ENCODE measurements around the gene HMCN2. TPM values are rescaled to one million over a fixed set of nuclear protein-coding genes. Genes with fewer than 3 reads are reported as not detected.
"Not testable (repeated sequence)": the region's sequence is repeated elsewhere in the genome, so short reads cannot be mapped to it uniquely, and the experiment has no call there.

The HMCN2 gene
- total RNA-seq, 1 donor from 2014 or later, result 0.06 TPM

GRCh38 chr9:130339306-130339705 is 73.7 kb downstream of the HMCN2 start:
- no peak for DNase-seq (ENCODE audit: low read depth)
- no peak for TF ChIP-seq CTCF (conservative IDR thresholded peaks at IDR 0.05; ENCODE audit: low read depth, low read length)
- no peak overlapping the region for H3K4me3 ChIP-seq (ENCODE audit: low read depth, low read length)

- TF ChIP-seq CTCF (conservative IDR thresholded peaks at IDR 0.05; ENCODE audit: low read depth, low read length), result no peak
- DNase-seq (ENCODE audit: low read depth), result no peak
- H3K4me3 ChIP-seq (ENCODE audit: low read depth, low read length), result no peak overlapping the region
Measured at GRCh38 chr9:130340011-130340410, 74.5 kb downstream of the HMCN2 start.

GRCh38 chr9:130340557-130340956 is 75.0 kb downstream of the HMCN2 start:
- not testable (repeated sequence) for DNase-seq (ENCODE audit: low read depth); H3K4me3 ChIP-seq (ENCODE audit: low read depth, low read length)

GRCh38 chr9:130341128-130341527 is 75.6 kb downstream of the HMCN2 start:
- DNase-seq (ENCODE audit: low read depth), result no peak
- no peak for TF ChIP-seq CTCF (conservative IDR thresholded peaks at IDR 0.05; ENCODE audit: low read depth, low read length)

GRCh38 chr9:130341839-130342713 is 76.5 kb downstream of the HMCN2 start:
- DNase-seq (ENCODE audit: low read depth), result no peak
- H3K4me3 ChIP-seq (ENCODE audit: low read depth, low read length), result no peak overlapping the region
- no peak for TF ChIP-seq CTCF (conservative IDR thresholded peaks at IDR 0.05; ENCODE audit: low read depth, low read length)

More at GRCh38 chr9:130341128-130341527, 75.6 kb downstream of the HMCN2 start:
- no peak overlapping the region for H3K4me3 ChIP-seq (ENCODE audit: low read depth, low read length)

- H3K4me3 ChIP-seq (ENCODE audit: low read depth, low read length), result no peak overlapping the region
- DNase-seq (ENCODE audit: low read depth), result no peak
- TF ChIP-seq CTCF (conservative IDR thresholded peaks at IDR 0.05; ENCODE audit: low read depth, low read length), result no peak
Measured at GRCh38 chr9:130342714-130343085, 77.1 kb downstream of the HMCN2 start.

GRCh38 chr9:130343445-130343918 is 77.9 kb downstream of the HMCN2 start:
- no peak for DNase-seq (ENCODE audit: low read depth)
- H3K4me3 ChIP-seq (ENCODE audit: low read depth, low read length), result no peak overlapping the region
- peak; percentile 74 for TF ChIP-seq CTCF (conservative IDR thresholded peaks at IDR 0.05; ENCODE audit: low read depth, low read length)
